GM15510 (cell line): ENCODE measurements around the gene RHBDD1.

Experiments
- POLR2A ChIP-seq: IDR thresholded peaks from 3 replicates; pipeline ENCODE4 v1.6.1; 2011; ENCODE audit warnings: borderline replicate concordance; ENCODE audit not compliant: insufficient read length; ENCODE audit errors: extremely low read depth

Gene RHBDD1

GRCh38 chr2:227036527-227036926, 200.7 kb downstream of the RHBDD1 start:
- no peak for TF ChIP-seq POLR2A

DNA sequence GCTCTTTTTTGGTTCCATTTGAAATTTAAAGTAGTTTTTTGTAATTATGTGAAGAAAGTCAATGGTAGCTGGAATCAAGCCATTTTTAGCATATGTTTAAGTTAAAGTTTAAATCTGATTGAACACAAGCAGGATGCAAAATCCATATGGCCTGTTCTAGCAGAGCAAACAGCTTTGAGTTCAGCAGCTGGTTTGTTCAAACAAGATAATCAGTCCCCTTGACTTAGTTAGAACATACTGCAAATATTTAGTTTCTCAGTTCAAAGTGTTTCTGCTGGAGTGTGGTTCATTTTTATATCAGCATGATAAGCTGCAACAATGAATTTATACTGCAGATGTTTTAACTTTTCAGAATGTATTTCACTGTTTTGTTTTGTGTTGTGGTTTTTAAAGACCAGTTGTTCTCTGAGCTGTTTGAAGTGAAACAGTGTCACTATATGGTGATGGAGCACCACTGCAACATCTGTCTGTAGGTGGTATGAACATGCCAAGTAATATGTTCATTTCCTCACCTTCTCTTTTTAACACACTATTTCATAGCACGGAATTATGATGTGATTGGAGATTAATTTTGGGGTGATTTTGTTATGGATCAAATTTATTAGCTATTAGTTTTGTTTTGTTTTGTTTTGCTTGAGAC, 202.8 kb downstream of the RHBDD1 start:
- no peak for TF ChIP-seq POLR2A

GRCh38 chr2:227043981-227044380, 208.1 kb downstream of the RHBDD1 start:
- no peak for TF ChIP-seq POLR2A
